ENCODE data around the gene RNF145.
"Not testable (repeated sequence)": the region's sequence is repeated elsewhere in the genome, so short reads cannot be mapped to it uniquely, and the experiment has no call there.

DNA sequence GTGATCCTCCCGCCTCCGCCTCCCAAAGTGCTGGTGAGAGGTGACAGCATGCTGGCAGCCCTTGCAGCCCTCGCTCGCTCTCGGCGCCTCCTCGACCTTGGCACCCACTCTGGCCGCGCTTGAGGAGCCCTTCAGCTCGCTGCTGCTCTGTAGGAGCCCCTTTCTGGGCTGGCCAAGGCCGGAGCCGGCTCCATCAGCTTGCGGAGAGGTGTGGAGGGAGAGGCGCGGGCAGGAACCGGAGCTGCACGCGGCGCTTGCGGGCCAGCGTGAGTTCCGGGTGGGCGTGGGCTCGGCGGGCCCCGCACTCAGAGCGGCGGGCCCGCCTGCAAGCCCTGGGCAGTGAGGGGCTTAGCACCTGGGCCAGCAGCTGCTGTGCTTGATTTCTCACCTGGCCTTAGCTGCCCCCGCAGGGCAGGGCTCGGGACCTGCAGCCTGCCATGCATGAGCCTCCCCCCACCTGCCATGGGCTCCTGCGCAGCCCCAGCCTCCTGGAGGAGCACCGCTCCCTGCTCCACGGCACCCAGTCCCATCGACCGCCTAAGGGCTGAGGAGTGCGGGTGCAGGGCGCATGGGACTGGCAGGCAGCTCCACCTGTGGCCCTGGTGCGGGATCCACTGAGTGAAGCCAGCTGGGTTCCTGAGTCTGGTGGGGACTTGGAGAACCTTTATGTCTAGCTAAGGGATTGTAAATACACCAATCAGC lies 90.2 kb downstream of the RNF145 start:
- not testable (repeated sequence) for TF ChIP-seq FOXK2 (IDR thresholded peaks at IDR 0.05); SP1 (IDR thresholded peaks at IDR 0.05); LEF1 (IDR thresholded peaks at IDR 0.05; ENCODE audit: borderline replicate concordance); ZNF384 (IDR thresholded peaks at IDR 0.05); BHLHE40 (IDR thresholded peaks at IDR 0.05; ENCODE audit: borderline replicate concordance); L3MBTL2 (conservative IDR thresholded peaks at IDR 0.05); ARNT (IDR thresholded peaks at IDR 0.05); TARDBP (IDR thresholded peaks at IDR 0.05); HDGF (IDR thresholded peaks at IDR 0.05; ENCODE audit: borderline replicate concordance); FOXM1 (IDR thresholded peaks at IDR 0.05; ENCODE audit: borderline replicate concordance)
- TF ChIP-seq, protein P1, sequence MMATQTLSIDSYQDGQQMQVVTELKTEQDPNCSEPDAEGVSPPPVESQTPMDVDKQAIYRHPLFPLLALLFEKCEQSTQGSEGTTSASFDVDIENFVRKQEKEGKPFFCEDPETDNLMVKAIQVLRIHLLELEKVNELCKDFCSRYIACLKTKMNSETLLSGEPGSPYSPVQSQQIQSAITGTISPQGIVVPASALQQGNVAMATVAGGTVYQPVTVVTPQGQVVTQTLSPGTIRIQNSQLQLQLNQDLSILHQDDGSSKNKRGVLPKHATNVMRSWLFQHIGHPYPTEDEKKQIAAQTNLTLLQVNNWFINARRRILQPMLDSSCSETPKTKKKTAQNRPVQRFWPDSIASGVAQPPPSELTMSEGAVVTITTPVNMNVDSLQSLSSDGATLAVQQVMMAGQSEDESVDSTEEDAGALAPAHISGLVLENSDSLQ (IDR thresholded peaks at IDR 0.05) = not testable (repeated sequence)

All from HEK293T (cell line).